MG63 (cell line): ENCODE measurements around the gene PIK3R3. TPM values are rescaled to one million over a fixed set of nuclear protein-coding genes. Genes with fewer than 3 reads are reported as not detected.
A peak's percentile ranks its signal among the peaks of the same experiment; 100 is the strongest.

Experiments
- DNase-seq: peaks from one replicate; pipeline ENCODE4 v3.0.0-alpha.2; 2020
- H3K27me3 ChIP-seq: fragments of 250-450 bp; sonication (Bioruptor Pico); 2 replicates; pipeline ENCODE4 v1.5.1; 2020; ENCODE audit warnings: mild to moderate bottlenecking, moderate library complexity
- H3K36me3 ChIP-seq: fragments of 250-450 bp; sonication (Bioruptor Pico); 2 replicates; pipeline ENCODE4 v1.5.1; 2020; ENCODE audit warnings: mild to moderate bottlenecking, moderate library complexity
- H3K4me3 ChIP-seq: fragments of 250-450 bp; sonication (Bioruptor Pico); 2 replicates; pipeline ENCODE4 v1.5.1; 2020; ENCODE audit warnings: mild to moderate bottlenecking, moderate library complexity
- H3K9me3 ChIP-seq: fragments of 250-450 bp; sonication (Bioruptor Pico); 2 replicates; pipeline ENCODE4 v1.5.1; 2020; ENCODE audit warnings: mild to moderate bottlenecking, moderate library complexity
- total RNA-seq: library from RNA; depleted of rRNA; stranded (reverse); fragments of >200 nt; shearing (Covaris generic); gene quantifications from 2 replicates; pipeline ENCODE4 v1.2.3, GENCODE V29; 2014; ENCODE audit warnings: low replicate concordance; rRNA removed

The PIK3R3 gene
- 2.5 and 3.4 TPM in 2 replicates for total RNA-seq

DNA sequence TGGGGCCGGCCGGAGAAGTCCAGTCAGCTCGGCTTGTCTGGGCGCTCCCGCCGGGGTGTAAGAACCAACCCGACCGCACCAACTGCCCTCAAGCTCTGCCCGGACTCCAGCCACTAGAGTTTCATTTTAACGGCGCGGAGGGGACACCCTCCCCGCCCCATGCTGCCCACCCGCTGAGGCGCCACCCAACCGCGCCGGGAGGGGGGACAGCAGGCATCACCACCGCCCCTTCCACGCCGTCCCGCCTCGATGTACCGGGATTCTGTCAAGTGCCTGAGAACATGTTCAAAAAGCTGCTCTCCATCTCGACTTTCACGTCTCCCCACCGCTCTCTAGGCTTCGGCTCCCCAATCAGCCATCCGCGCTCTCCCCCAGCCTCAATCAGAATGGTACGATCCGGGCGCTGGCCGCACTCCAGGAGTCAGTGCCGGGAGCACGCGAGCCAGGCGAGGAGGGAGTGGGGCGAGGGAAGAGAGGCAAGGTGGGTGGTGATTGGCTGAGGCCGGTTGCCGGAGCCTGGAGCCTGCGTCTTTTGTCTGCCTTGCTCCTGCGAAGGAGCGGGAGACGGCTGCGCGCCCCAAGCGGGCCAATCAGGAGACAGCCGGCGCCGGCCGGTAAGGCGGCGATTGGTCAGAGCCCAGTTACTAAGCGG is at the start of gene PIK3R3:
TSS of gene PIK3R3 (minus strand) at position 101 of the 652 bp plus-strand sequence. CDS start 677 bp downstream, outside the sequence.
- Histone ChIP-seq H3K4me3 (peak within 1 kb of the TSS; percentile 97), H3K27me3 (no peaks in the 10 kb centered on the region), H3K9me3 (no peaks in the 10 kb centered on the region), H3K36me3 (no peaks in the 10 kb centered on the region; the same call in 1 of the 2 replicates)
- peak; percentile 99 for DNase-seq

DNA sequence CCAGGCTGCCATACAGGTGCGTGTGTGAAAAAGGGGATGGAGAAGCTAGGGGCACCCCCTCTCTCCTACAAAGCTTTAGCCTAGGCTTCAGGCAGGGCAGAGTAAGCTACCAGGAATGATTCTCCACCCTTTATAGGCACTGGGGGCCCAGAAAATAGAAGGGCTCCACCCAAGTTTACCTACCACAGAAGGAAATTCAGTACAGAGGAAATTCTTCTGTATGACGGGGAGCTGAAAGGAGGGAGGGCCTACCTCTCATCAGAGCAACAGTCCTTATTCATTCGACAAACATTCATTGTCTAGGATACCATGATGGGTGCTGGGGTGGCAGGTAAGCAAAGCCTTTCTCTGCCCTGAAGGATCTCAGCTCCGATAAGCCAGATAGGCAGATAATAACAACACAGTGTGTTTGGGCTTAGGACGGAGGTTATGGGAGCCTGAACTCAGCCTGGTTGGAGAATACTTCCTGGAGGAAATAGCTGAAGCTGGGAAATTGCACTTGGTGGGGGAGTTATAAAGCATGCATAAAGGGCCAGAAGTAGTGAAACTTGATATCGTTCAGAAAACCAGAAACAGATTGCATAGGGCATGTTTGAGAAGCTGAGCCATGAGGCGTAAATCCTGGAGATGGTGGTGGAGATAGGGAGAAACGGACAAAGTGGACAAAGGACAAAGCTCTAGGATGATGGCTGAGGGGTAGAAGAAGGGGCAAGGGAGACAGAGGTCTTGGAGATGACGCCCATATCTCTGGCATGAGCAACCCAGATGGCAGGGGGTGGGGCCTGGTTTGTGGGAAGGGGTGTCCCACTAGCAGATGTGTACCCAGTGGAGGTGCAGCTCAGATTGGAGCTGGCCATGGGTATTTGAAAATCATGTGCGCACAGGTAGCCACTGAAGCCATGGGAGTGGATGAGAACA is 49.2 kb upstream of the PIK3R3 start:
- Histone ChIP-seq H3K4me3 (no peak overlapping the region), H3K36me3 (no peaks in the 10 kb centered on the region), H3K9me3 (no peaks in the 10 kb centered on the region), H3K27me3 (no peaks in the 10 kb centered on the region)
- no peak for DNase-seq

DNA sequence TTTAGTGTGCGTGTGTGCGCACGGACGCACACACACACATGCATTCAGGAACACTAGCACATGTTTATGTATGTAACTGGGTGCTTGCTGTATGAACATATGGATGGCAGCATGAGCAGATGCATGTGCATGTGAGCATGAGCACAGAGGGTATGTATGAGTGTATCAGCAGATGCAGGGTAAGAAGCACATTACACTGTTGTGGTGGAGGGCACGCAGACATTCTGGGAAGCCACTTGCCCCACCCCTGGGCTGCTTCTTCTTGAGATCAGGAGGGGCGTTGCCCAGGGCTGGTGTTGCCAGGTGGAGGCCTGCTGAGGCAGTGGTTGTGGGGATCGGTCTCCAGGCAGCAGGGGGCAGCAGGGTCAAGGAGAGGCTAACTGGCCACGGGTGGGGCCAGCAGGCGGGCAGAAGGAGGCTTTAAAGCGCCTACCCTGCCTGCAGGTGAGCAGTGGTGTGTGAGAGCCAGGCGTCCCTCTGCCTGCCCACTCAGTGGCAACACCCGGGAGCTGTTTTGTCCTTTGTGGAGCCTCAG is 47.7 kb upstream of the PIK3R3 start:
- no peak for DNase-seq
- H3K9me3 ChIP-seq, result no peaks in the 10 kb centered on the region
- no peak overlapping the region for H3K4me3 ChIP-seq
- H3K36me3 ChIP-seq, result no peaks in the 10 kb centered on the region
- no peaks in the 10 kb centered on the region for H3K27me3 ChIP-seq

DNA sequence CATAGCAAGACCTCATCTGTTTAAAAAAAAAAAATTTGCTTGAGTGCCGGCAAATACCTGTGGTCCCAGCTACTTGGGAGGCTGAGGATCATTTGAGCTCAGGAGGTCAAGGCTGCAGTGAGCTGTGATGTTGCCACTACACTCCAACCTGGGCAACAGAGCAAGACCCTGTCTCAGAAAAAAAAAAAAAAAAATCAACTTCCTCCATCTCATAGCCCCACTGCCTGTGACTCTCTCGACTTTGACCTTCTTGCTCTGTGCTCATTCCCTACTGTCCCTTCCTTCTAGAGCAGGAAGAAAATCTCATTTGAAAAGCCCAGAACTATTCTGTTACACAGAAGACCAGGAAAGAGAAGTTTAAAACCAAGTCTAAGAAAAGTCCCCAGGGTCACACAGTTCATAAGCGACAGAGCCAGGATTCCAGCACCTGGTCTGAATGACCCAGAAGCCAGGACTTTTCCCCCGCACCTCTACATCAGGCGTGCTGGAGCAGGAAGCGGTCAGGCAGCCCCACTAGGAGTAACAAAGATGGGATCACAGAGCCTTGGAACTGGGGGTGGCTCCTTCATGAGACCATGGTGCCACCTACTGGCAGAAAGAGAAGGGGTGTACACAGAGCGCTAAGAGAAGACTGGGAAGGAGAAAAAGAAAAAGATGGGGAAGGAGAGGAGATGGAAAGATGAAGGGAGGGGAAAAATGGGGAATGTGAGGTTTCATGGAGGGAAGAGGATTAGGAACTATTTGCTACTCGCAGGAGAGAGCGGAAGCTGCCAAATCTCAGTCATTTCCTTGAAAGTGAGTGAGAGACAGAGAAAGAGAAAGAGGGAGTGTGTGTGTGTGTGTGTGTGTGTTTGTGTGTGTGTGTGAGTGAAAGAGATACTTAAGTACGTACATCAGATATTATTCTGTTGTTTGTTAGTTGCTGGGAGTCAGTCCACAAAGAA is 47.0 kb upstream of the PIK3R3 start:
- Histone ChIP-seq H3K36me3 (no peaks in the 10 kb centered on the region), H3K9me3 (no peaks in the 10 kb centered on the region), H3K4me3 (no peak overlapping the region)

DNA sequence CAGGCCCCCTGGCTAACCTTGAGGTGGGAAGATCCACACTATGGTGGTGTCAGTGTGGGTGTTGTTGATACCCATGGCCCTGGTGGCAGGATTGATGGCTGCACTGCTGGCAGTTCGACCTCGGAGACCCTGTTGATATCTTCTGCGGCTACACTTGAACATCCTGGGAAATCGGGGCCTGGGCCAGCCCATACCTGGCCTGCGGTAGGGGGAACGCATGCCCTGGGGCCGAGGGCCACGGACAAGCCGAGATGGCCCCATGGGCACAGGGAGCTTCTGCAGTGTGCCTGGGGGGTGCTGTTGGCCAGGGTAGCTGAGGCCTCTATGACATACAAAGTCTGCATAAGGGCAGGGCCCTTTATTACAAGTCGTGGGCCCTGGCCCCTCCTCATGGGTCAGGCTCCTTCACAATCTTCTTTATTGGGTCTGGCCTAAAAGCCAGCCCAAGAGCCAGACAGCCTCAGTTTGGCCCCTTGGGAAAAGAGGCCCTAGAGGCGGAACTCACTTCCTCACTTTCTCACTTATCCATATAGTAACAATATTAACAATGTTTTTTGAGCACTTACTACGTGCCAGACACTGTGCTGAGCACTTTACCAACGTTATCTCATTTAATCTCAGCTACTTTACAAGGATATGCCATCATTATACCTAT is 43.9 kb upstream of the PIK3R3 start, which contains the start of gene P3R3URF:
TSS of gene P3R3URF (minus strand) at position 278 of the 655 bp plus-strand sequence. CDS start at position 261, 17 bp downstream.
- H3K4me3 ChIP-seq, result no peak within 1 kb of the TSS
- H3K27me3 ChIP-seq, result no peaks in the 10 kb centered on the region
- no peaks in the 10 kb centered on the region for H3K9me3 ChIP-seq
- no peak for DNase-seq
- H3K36me3 ChIP-seq, result no peaks in the 10 kb centered on the region

More for the DNA sequence above, 47.0 kb upstream of the PIK3R3 start:
- H3K27me3 ChIP-seq, result no peaks in the 10 kb centered on the region
- peak; percentile 69 for DNase-seq

DNA sequence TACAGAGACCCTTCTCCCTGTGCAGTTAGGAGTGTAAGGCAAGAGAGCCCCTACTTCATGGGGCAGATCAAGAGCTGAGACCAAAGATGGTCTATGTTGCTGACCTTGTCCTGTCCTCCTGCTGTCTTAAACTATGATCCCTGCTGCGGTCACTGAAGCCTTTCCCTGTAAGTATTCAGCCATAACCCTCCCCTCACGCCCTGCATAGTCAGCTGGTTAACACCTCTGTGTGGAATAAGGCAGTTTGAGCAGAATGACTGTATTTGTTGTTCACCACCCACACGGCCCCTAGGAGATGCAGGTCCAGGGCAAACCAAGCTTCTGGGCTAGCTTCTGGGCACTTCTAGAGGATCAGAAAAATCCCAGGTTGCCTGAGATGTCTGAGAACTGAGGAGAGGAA is 42.8 kb upstream of the PIK3R3 start:
- Histone ChIP-seq H3K36me3 (no peaks in the 10 kb centered on the region), H3K9me3 (no peaks in the 10 kb centered on the region), H3K27me3 (no peaks in the 10 kb centered on the region), H3K4me3 (no peak overlapping the region)
- DNase-seq, result no peak

DNA sequence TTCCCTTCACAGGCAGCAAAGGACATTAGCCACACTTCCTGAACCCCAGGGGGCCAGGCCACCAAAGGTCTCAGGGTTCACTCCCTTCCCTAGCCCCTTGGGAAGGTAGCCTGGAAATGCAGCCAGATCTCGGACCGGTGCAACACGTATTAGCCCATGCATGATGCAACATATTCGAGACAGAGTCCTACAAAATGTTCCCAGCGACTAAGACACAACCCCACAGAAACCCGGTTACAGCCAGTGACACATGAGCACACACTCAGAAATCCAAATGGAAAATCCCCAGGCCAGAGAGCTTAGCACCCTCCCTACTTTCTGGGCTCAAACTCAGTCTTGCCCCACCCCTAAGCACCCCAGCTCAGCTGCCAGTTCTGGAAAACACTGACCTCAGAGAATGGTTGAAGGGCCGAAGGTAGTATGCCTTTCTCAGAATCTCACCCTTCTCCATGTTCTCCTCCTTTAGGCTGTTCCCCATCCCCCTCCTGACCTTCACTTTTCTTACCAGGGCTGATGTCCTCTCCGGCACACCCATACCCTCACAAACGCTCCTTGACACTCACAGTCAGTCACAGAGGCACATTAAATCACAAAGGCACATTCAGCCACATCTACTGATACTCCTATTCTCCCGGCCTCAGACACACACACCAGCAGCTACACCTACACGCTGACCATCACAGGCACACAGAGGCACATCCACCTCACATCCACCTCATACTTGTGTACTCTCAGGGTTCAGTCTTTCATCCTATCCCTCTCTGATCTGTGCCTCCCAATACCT is 42.2 kb upstream of the PIK3R3 start, which contains the start of gene TSPAN1:
TSS of gene TSPAN1 (plus strand) at position 640 of the 784 bp plus-strand sequence. CDS start 6,021 bp downstream, outside the sequence.
- Histone ChIP-seq H3K9me3 (no peaks in the 10 kb centered on the region), H3K36me3 (no peaks in the 10 kb centered on the region), H3K27me3 (no peaks in the 10 kb centered on the region), H3K4me3 (no peak within 1 kb of the TSS)
- no peak for DNase-seq

DNA sequence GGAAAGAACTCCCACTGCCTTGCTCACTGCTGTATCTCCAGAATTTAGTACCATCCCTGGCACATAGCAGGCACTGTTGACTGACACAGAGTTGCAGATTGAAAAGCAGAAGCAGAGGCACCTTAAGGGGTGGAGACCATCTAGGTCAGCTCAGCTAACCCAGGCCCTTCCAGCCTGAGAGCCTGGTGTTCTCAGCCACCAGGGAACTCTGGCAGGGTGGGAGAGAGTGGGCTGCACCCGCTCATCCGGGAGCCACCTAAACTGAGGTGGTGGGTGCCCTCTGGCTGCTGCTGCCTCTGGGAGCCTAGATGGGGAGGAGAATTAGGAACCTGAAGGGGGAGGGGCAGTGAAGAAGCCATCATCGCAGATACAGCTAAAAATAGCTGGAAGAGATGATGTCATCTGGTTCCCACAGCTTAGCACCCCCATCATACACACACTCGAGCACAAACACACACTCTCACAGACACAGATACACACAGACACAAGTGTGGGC is 41.0 kb upstream of the PIK3R3 start:
- Histone ChIP-seq H3K27me3 (no peaks in the 10 kb centered on the region), H3K4me3 (no peak overlapping the region), H3K9me3 (no peaks in the 10 kb centered on the region), H3K36me3 (no peaks in the 10 kb centered on the region)
- DNase-seq, result no peak

DNA sequence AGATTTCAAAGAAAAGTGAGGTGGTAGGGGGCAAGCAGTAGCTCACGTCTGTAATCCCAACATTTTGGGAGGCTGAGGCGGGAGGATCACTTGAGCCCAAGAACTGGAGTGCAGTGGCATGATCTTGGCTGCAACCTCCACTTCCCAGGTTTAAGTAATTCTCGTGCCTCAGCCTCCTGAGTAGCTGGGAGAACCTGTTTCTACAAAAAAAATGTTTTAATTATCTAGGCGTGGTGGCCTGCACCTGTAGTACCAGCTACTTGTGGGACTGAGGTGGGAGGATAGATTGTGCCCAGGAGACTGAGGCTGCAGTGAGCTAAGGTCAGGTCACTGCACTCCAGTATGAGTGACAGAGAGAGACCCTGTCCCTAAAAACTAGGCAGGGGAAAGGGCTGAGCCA is 39.9 kb upstream of the PIK3R3 start:
- H3K9me3 ChIP-seq, result no peaks in the 10 kb centered on the region
- H3K27me3 ChIP-seq, result no peaks in the 10 kb centered on the region
- DNase-seq, result no peak
- H3K36me3 ChIP-seq, result no peaks in the 10 kb centered on the region
- H3K4me3 ChIP-seq, result no peak overlapping the region

DNA sequence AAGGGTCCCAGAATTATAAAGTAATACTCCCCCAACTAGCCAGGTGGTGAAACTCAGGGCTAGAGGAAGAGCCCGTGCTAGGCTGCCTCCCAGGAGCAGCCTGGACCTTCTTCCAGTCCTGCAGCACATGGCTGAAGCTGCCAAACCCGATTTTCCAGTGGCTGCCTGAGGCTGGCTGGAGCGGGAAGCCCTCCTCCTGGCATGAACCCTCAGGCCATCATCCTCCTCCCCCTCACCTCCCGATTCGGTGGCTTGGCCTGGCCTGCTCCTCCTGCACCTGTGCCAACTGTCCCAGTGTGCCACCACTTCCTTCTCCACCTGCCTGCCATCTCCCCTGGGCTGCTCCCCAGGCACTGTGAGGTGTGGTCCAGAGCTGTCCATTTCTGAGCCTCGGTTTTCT is 39.4 kb upstream of the PIK3R3 start:
- Histone ChIP-seq H3K4me3 (no peak overlapping the region), H3K27me3 (no peaks in the 10 kb centered on the region), H3K9me3 (no peaks in the 10 kb centered on the region), H3K36me3 (no peaks in the 10 kb centered on the region)
- no peak for DNase-seq

DNA sequence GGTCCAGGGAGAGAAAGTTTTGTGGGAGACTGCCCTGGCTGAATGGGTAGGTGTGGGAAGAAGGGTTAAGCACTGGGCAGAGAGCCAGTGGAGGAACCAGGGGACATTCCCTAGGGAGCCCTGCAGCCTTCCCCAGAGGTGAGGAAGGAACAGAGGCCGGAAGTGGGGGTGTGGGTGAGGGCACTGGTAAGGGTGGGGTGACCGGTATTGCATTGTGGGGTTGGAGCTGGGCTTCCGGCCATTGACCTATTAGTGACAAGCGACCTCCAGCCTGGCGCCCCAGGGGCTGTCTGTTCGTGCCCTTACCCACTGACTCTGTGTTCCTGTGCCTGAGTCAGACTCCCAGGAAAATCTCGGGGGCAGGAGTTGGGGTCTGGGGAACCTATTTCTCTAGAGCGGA is 38.9 kb upstream of the PIK3R3 start:
- no peaks in the 10 kb centered on the region; the same call in 1 of the 2 replicates for H3K27me3 ChIP-seq
- no peaks in the 10 kb centered on the region for H3K36me3 ChIP-seq
- no peak overlapping the region for H3K4me3 ChIP-seq
- H3K9me3 ChIP-seq, result no peaks in the 10 kb centered on the region
- DNase-seq, result no peak

DNA sequence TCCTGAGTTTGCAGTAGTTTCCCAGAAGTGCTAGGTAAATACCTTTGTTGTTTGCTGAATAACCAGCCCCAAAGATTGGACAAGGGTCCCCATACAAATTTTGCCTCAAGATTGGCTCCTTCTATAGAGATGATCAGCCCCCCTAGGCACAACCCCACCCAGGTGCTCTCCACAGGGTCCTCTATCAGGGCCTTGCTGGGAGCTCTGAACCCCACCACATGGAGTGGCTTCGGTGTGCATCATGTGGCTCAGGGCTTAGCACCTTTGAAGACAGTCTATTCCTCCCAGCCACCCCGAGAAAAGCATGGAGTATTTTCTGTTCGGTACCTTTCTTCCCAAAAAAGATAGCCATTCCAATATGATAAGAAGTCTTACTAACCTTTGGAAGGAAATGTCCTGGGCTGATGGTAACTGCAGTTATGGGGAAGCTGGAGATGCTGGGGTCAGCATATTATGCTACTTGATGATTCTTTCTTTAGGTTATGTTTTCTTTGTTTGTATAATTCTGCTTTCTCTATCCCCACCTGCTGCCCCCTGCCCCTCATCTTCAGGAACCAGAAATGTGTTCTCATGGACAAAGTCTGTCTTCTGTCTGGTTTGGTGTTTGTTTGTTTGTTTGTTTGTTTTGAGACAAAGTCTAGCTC is 37.5 kb upstream of the PIK3R3 start:
- DNase-seq, result no peak
- Histone ChIP-seq H3K36me3 (no peaks in the 10 kb centered on the region), H3K9me3 (no peaks in the 10 kb centered on the region), H3K27me3 (no peaks in the 10 kb centered on the region; the same call in 1 of the 2 replicates), H3K4me3 (no peak overlapping the region)

DNA sequence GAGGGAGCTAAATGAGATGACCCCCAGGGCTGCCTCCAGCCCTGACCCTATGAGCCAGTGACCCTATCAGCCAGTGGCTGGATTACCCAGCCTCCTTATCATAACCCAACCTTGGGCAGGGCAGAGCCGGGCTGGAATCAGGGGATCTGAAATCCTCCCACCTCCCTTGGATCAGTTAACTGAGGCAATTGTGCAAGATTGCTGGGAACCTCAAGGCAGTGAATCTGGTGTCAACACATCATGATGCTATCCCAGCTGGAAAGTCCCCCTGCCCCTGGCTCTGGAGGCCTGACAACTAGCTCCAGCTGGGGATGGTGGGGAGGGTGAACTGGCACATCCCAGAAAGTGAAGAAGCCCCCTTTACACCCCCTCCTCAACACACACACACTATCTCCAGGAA is 36.0 kb upstream of the PIK3R3 start:
- Histone ChIP-seq H3K27me3 (no peaks in the 10 kb centered on the region; the same call in 1 of the 2 replicates), H3K9me3 (no peaks in the 10 kb centered on the region), H3K4me3 (no peak overlapping the region), H3K36me3 (no peaks in the 10 kb centered on the region)
- DNase-seq, result no peak
